GM12865 (cell line): Measurements from ENCODE around the gene SOX15.

Source experiments
- DNase-seq: peaks from one replicate; pipeline ENCODE4 v3.0.0; 2010; ENCODE audit warnings: low read depth
- H3K4me3 ChIP-seq: 2 replicates; pipeline ENCODE4 v1.5.1; 2011; ENCODE audit warnings: mild to moderate bottlenecking, low read depth, low read length, control low read depth
- TF ChIP-seq, protein P1 (sequence below): IDR thresholded peaks from 2 replicates; pipeline ENCODE4 v1.5.1; 2011; ENCODE audit warnings: low read length, control low read depth, low read depth, inconsistent platforms; ENCODE audit not compliant: insufficient read depth; ENCODE audit errors: missing control alignments

The SOX15 gene

DNA sequence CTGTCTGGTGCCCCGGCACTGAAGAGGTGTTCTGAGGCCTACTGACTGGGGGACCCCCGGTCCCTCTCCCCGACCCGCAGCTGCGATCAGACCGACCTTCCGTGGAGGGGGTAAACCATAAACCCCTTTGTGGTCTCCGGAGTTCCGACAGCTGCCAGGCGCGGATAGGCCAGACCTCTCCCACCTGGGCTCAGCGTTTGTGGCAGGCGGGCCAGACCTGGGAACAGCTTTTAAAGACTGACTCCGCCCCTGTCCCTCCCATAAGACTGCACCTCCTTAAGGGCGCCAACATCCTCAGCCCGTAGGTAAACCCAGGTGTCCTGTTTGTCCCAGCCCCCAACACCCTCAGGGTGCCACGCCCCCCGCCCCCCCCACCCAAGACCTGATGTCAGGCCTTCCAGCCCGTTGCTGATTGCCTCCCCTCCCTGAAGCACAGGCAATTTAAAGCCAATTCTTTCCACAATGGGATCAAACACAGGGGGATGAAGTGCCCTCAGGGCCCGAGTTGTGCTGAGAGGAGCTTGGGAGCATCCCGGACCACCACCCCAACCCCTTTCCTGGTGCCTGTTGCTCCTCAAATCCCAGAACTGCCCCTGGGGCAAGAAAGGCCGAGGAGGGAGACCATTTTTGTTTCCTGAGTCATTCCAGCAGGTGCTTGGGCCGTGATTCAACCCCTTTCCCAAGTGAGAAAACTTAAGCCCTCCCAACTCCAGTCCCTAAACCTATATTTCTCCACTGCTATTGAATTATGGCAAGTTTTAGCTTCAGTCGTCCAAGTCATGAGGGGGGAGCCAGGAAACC lies at the start of gene SOX15:
Gene SOX15 (minus strand): TSS at position 204 of the 801 bp plus-strand sequence. CDS start 418 bp downstream, outside the sequence.
- TF ChIP-seq, protein P1, sequence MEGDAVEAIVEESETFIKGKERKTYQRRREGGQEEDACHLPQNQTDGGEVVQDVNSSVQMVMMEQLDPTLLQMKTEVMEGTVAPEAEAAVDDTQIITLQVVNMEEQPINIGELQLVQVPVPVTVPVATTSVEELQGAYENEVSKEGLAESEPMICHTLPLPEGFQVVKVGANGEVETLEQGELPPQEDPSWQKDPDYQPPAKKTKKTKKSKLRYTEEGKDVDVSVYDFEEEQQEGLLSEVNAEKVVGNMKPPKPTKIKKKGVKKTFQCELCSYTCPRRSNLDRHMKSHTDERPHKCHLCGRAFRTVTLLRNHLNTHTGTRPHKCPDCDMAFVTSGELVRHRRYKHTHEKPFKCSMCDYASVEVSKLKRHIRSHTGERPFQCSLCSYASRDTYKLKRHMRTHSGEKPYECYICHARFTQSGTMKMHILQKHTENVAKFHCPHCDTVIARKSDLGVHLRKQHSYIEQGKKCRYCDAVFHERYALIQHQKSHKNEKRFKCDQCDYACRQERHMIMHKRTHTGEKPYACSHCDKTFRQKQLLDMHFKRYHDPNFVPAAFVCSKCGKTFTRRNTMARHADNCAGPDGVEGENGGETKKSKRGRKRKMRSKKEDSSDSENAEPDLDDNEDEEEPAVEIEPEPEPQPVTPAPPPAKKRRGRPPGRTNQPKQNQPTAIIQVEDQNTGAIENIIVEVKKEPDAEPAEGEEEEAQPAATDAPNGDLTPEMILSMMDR = no peak
- no peak for DNase-seq
- H3K4me3 ChIP-seq = no peak within 1 kb of the TSS

DNA sequence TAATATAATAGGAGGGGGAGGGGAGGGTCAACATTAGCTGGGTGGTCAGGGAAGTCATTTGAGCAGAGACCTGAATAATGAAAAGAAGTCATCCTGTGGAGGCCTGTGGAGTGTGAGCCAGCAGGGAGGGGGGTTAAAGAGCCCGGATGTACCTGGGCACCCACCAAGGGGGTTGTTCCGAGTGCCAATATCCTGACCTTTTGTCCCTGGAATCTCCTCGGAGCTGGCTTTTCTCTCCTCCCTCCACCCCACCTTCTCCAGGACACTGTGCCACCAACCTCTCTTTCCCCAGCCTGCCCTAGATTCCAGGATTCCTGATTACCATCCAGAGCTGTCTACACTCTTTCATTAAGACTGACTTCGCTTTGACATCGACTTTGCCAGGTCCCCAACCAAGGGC lies 46.3 kb upstream of the SOX15 start:
- H3K4me3 ChIP-seq = no peak overlapping the region
- DNase-seq = no peak
- TF ChIP-seq, protein P1 = no peak

DNA sequence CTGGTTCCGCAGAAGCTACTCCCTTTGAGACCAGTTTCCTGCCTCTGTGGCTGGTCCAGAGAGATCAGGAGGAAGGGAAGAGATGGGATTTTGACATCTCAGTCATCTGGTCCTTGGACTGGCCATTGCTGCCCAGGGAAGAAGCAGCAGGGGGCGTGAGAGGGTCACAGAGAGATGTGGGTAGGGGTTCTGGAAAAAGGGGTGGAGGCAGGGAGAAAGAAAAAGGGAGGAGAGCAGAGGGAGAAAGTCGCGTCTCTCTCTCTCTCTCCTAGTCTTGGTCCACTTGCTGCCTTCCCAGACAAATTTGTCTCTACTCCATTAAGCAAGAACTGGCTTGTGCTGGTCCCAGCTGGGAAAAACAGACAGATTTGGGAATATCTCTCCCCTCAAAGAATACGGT lies 44.5 kb upstream of the SOX15 start:
- H3K4me3 ChIP-seq = no peak overlapping the region
- no peak for DNase-seq
- TF ChIP-seq, protein P1 = peak; percentile 31

DNA sequence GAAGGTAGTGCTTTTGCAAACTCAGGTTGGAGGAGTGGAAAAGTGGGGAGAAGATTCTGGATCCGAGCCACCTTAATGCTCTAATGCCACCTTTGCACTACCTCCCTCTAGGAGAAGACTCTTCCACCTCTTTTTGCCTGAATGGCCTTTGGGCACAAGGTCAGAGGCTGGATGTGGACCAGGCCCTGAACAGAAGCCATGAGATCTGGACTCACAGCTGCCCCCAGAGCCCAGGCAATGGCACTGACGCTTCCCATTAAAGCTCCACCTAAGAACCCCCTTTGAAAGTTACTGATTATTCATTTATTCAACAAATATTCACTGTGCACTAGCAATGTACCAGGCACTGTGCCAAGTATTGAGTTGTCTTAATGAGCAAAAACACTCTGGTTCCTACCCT lies 43.2 kb upstream of the SOX15 start:
- H3K4me3 ChIP-seq = no peak overlapping the region
- no peak for DNase-seq
- TF ChIP-seq, protein P1 = peak; percentile 6

DNA sequence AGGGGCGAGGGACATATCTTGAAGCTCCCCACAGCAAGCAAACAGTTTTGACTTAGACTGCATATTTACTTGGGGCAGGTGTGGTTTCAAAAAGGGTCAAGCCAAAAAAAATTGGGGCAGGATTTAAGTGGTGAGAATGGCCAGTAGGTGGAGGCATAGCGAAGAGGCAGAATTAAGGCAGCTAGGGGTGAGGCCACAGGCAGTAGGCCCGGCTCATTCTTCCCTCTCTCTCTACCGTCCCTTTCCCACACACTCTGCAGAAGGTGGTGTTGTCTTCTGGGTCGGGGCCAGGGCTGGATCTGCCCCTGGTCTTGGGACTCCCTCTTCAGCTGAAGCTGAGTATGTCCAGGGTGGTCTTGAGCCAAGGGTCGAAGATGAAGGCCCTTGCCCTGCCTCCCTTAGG lies 42.6 kb upstream of the SOX15 start:
- H3K4me3 ChIP-seq = no peak overlapping the region
- DNase-seq = peak; percentile 68

DNA sequence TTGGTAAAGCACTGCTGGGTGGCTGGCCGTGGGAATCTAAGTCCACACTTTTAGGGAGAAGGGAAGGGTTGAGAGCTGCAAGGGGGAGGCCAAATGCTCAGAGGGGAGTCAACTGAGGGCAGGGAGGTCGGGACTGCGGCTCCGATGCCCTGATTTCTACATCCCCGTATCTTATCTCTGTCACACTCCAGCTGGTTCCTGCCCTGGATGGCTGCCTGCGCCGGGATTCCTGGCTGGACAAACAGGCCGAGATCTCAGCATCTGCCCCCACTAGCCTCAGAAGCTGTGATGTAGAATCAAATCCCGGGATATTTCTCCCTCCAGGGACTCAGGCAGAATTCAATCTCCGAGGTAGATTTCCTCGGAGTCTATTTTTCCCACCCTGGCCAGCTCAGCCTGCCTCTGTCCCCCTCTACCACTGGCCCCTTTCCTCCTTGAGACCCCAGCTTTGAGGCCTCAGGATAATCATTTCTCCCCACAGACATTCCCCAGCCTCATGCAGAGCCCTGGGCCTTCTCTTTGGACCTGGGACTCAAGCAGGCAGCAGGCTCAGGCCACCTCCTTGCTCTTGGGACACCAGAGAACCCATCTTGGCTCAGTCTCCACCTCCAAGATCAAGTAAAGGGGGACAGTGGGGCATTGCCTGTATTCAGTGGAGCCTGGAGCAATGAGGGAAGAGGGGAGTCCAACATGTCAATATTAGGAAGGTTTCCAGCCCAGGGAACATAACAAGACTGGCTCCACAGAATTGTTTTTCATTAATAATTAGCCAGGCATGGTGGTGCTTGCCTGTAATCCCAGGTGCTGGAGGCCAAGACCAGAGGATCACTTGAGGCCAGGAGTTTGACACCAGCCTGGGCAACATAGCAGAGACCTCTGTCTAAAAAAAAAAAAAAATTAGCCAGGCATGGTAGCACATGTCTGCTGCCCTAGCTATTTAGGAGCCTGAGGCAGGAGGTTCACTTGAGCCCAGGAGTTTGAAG lies 41.8 kb upstream of the SOX15 start:
- DNase-seq = no peak
- no peak overlapping the region for H3K4me3 ChIP-seq
- TF ChIP-seq, protein P1 = no peak

More for the DNA sequence above, 42.6 kb upstream of the SOX15 start:
- TF ChIP-seq, protein P1 = peak; percentile 60
